ENCODE results near the gene BCL2. TPM values are rescaled to one million over a fixed set of nuclear protein-coding genes. Genes with fewer than 3 reads are reported as not detected.

The BCL2 gene
- total and polyA plus RNA-seq, 9 of the 15 experiments (the other 6 are each of a cell fraction or from before 2014, with no cell fraction given), result 0.10 to 1.1 (median 0.65) TPM

DNA sequence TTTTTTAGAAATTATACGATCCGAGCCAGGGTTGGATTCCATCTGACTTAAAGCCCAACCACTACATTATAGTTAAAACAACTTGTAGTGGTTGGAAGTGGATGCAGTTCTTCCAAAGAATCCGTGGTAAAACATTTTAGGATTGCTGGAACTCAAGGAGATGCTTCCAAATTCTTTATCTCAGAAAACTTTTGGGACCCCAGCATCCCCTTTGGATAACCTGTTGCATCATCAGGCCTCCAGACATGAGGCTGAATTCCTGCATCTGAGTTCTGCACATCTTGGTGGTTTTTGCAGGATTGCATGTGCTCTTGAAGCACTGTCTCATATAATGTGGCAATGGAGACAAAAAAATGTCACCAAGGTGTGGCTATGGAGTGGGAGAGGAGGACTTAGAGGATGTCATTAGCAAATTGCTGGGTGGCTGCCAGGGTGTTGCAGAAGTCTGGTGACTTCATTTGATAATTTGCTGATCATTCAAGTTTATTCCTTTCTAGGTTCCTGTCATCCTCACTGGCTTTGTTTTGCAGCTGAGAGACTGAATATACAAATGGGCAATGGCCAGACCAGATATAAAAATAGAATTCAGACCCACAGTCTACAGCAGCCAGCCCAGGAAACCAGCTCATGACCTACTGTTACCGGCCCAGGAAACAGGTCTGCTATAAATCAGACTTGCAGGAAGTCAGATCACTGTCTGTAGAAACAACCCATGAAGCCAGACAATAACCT, 207.7 kb downstream of the BCL2 start (continued):
- TF ChIP-seq, protein P1, sequence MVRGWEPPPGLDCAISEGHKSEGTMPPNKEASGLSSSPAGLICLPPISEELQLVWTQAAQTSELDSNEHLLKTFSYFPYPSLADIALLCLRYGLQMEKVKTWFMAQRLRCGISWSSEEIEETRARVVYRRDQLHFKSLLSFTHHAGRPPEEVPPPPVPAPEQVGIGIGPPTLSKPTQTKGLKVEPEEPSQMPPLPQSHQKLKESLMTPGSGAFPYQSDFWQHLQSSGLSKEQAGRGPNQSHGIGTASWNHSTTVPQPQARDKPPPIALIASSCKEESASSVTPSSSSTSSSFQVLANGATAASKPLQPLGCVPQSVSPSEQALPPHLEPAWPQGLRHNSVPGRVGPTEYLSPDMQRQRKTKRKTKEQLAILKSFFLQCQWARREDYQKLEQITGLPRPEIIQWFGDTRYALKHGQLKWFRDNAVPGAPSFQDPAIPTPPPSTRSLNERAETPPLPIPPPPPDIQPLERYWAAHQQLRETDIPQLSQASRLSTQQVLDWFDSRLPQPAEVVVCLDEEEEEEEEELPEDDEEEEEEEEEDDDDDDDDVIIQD (CRISPR knock-in tag; IDR thresholded peaks at IDR 0.05), result no peak

DNA sequence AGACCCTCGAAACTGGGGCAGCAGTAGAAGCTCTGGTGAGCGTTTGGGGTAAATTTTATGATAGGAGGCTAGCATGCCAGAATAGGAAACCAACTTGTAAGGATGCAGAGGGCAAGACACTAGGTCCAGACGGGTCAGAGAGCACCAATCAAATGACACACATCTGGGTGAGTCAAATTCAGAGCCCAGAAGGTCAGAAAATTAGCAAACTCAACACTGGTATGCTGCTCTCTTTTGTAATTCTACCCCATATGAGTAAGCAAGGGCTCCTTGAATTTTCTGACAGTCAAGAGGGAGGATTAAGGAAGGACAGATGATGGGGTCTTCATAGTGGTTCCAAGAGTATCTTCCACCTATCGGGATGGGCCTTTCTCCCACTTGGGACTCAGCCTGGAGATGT, 209.8 kb downstream of the BCL2 start:
- in situ Hi-C loops (cut with MboI), result no loop called here
- Histone ChIP-seq H3K79me2 (ENCODE audit: control insufficient read depth, insufficient read depth, low read length) (no peaks in the 10 kb centered on the region), H3K9ac (ENCODE audit: insufficient read depth in 1 of 2, low read depth in 2 of 2, low read length in 2 of 2) (no peak overlapping the region), H3K4me3 (no peak overlapping the region), H2AFZ (ENCODE audit: low read depth, low read length) (no peak overlapping the region), H3K36me3 (ENCODE audit: control insufficient read depth, insufficient read depth, low read length) (no peaks in the 10 kb centered on the region), H3K27ac (ENCODE audit: extremely low read depth, low read depth, low read length) (no peak overlapping the region), H3K9me1 (ENCODE audit: control insufficient read depth, insufficient read depth, low read length) (no peaks in the 10 kb centered on the region), H3K27me3 (ENCODE audit: control insufficient read depth in 2 of 2, insufficient read depth in 2 of 2, low read length in 2 of 2) (peaks cover 0 to 12% of the 10 kb centered on the region in 2 experiments; a peak in 2 of 5 replicates), H3K9me3 (replicated peaks; ENCODE audit: control insufficient read depth, insufficient read depth, low read depth, low read length) (no peaks in the 10 kb centered on the region), H3K4me2 (ENCODE audit: insufficient read depth, low read length) (no peak overlapping the region), H4K20me1 (replicated peaks; ENCODE audit: control insufficient read depth, insufficient read depth, low read length) (no peaks in the 10 kb centered on the region), H3K4me1 (replicated peaks in 1 of 2; ENCODE audit: control insufficient read depth in 2 of 2, insufficient read depth in 2 of 2, low read length in 2 of 2) (no peaks in the 10 kb centered on the region)
- POLR2A ChIA-PET, result no interaction called here
- no peak for FAIRE-seq
- WGBS (ENCODE audit: insufficient coverage, low coverage, missing lambda C conversion rate), result 0% methylated on average over 4 of the region's 4 CpGs
- ATAC-seq, result no peak
- intact Hi-C loops (cut with micrococcal nuclease), result no loop called here
- DNase-seq (ENCODE audit: extremely low read depth in 1 of 4, low spot score in 3 of 4), result no peak
- CTCF ChIA-PET (ENCODE audit: low intra/inter-chr PET ratio), result no interaction called here
- BruUV-seq (replicated peaks), result no TSS peak
- TF ChIP-seq ADNP (tag; IDR thresholded peaks at IDR 0.05) (no peak), ZNF217 (CRISPR knock-in tag; IDR thresholded peaks at IDR 0.05) (no peak), TRIM28 (IDR thresholded peaks at IDR 0.05) (no peak), HDAC8 (tag; IDR thresholded peaks at IDR 0.05) (no peak), ZFP36 (IDR thresholded peaks at IDR 0.05; ENCODE audit: low read depth, low read length, partially characterized antibody) (no peak)
- TF ChIP-seq, protein P2, sequence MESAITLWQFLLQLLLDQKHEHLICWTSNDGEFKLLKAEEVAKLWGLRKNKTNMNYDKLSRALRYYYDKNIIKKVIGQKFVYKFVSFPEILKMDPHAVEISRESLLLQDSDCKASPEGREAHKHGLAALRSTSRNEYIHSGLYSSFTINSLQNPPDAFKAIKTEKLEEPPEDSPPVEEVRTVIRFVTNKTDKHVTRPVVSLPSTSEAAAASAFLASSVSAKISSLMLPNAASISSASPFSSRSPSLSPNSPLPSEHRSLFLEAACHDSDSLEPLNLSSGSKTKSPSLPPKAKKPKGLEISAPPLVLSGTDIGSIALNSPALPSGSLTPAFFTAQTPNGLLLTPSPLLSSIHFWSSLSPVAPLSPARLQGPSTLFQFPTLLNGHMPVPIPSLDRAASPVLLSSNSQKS (CRISPR knock-in tag; IDR thresholded peaks at IDR 0.05), result no peak
- TF ChIP-seq, protein P3, sequence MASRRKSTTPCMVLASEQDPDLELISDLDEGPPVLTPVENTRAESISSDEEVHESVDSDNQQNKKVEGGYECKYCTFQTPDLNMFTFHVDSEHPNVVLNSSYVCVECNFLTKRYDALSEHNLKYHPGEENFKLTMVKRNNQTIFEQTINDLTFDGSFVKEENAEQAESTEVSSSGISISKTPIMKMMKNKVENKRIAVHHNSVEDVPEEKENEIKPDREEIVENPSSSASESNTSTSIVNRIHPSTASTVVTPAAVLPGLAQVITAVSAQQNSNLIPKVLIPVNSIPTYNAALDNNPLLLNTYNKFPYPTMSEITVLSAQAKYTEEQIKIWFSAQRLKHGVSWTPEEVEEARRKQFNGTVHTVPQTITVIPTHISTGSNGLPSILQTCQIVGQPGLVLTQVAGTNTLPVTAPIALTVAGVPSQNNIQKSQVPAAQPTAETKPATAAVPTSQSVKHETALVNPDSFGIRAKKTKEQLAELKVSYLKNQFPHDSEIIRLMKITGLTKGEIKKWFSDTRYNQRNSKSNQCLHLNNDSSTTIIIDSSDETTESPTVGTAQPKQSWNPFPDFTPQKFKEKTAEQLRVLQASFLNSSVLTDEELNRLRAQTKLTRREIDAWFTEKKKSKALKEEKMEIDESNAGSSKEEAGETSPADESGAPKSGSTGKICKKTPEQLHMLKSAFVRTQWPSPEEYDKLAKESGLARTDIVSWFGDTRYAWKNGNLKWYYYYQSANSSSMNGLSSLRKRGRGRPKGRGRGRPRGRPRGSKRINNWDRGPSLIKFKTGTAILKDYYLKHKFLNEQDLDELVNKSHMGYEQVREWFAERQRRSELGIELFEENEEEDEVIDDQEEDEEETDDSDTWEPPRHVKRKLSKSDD (conservative IDR thresholded peaks at IDR 0.05; ENCODE audit: low read length), result no peak
- TF ChIP-seq, protein P4, sequence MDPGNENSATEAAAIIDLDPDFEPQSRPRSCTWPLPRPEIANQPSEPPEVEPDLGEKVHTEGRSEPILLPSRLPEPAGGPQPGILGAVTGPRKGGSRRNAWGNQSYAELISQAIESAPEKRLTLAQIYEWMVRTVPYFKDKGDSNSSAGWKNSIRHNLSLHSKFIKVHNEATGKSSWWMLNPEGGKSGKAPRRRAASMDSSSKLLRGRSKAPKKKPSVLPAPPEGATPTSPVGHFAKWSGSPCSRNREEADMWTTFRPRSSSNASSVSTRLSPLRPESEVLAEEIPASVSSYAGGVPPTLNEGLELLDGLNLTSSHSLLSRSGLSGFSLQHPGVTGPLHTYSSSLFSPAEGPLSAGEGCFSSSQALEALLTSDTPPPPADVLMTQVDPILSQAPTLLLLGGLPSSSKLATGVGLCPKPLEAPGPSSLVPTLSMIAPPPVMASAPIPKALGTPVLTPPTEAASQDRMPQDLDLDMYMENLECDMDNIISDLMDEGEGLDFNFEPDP (CRISPR knock-in tag; IDR thresholded peaks at IDR 0.05), result no peak

All from K562 (cell line).